ENCODE data around the gene TPRG1. TPM values are rescaled to one million over a fixed set of nuclear protein-coding genes. Genes with fewer than 3 reads are reported as not detected.

TPRG1 gene
- total and polyA plus RNA-seq, 2 donors (not counting 3 experiments of a cell fraction or from before 2014, with no cell fraction given), result 0.30 TPM; not detected in 1

GRCh38 chr3:189122110-189122509, 49.7 kb upstream of the TPRG1 start:
- Histone ChIP-seq H3K27me3 (ENCODE audit: control insufficient read depth in 2 of 2, insufficient read depth in 2 of 2, low read length in 2 of 2) (no peaks in the 10 kb centered on the region), H3K9ac (replicated peaks; ENCODE audit: extremely low read depth, insufficient read depth, low read length) (no peak overlapping the region), H3K4me3 (replicated peaks in 1 of 3; ENCODE audit: insufficient read depth in 1 of 3, low read depth in 1 of 3, low read length in 3 of 3) (no peak overlapping the region), H2AFZ (ENCODE audit: low read depth, low read length) (no peak overlapping the region), H3K9me3 (replicated peaks; ENCODE audit: control insufficient read depth, insufficient read depth, low read length) (no peaks in the 10 kb centered on the region), H3K4me1 (ENCODE audit: control insufficient read depth, extremely low read depth, insufficient read depth, low read length) (no peaks in the 10 kb centered on the region), H3K4me2 (ENCODE audit: insufficient read depth, low read length) (no peak overlapping the region), H3K9me1 (replicated peaks; ENCODE audit: control insufficient read depth, extremely low read depth, insufficient read depth, low read length) (no peaks in the 10 kb centered on the region), H3K36me3 (ENCODE audit: control insufficient read depth in 2 of 2, extremely low read depth in 1 of 2, insufficient read depth in 2 of 2, low read length in 2 of 2) (no peaks in the 10 kb centered on the region), H3K27ac (ENCODE audit: insufficient read depth, low read depth, low read length) (no peak overlapping the region), H3K79me2 (ENCODE audit: control insufficient read depth, insufficient read depth, low read length) (no peaks in the 10 kb centered on the region), H4K20me1 (replicated peaks; ENCODE audit: control insufficient read depth, extremely low read depth, insufficient read depth, low read length) (no peaks in the 10 kb centered on the region)
- no peak for FAIRE-seq
- DNase-seq (ENCODE audit: low read depth, low spot score), result no peak
- no TSS peak for BruUV-seq (replicated peaks)
- dilution Hi-C loops (cut with MboI; ENCODE audit: extremely low pct_ligation_motif_present, low sequenced_read_pairs) (no loop called here), intact Hi-C loops (cut with micrococcal nuclease) (no loop called here)
- POLR2A ChIA-PET, result no interaction called here
- CTCF ChIA-PET, result no interaction called here
- no peak for TF ChIP-seq EZH2 (IDR thresholded peaks at IDR 0.05; ENCODE audit: borderline replicate concordance, low read depth, low read length, severe bottlenecking)
- TF ChIP-seq JUN (IDR thresholded peaks at IDR 0.05; ENCODE audit: borderline replicate concordance, insufficient read depth, insufficient read length, low read depth), result no peak
- no peak for TF ChIP-seq CTCF (IDR thresholded peaks at IDR 0.05; ENCODE audit: extremely low read depth in 1 of 2, insufficient read depth in 1 of 2, low read depth in 1 of 2, low read length in 2 of 2)
- no peak for TF ChIP-seq MAX (IDR thresholded peaks at IDR 0.05; ENCODE audit: insufficient read depth, insufficient read length)
- TF ChIP-seq FOS (IDR thresholded peaks at IDR 0.05; ENCODE audit: borderline replicate concordance, insufficient read depth, low read length), result no peak
- no peak for TF ChIP-seq MYC (IDR thresholded peaks at IDR 0.05; ENCODE audit: low read depth, low read length)

Measured in endothelial cell of umbilical vein (primary cell).